ENCODE measurements around the gene TMX3. TPM values are rescaled to one million over a fixed set of nuclear protein-coding genes. Genes with fewer than 3 reads are reported as not detected.

The TMX3 gene
- total and polyA plus RNA-seq, 2 donors (not counting 1 experiment from before 2014, with no cell fraction given) = 19.0 to 73.5 TPM

- intact Hi-C loops (cut with micrococcal nuclease) = no loop called here
Measured at GRCh38 chr18:68764016-68764415, 49.1 kb upstream of the TMX3 start.

DNA sequence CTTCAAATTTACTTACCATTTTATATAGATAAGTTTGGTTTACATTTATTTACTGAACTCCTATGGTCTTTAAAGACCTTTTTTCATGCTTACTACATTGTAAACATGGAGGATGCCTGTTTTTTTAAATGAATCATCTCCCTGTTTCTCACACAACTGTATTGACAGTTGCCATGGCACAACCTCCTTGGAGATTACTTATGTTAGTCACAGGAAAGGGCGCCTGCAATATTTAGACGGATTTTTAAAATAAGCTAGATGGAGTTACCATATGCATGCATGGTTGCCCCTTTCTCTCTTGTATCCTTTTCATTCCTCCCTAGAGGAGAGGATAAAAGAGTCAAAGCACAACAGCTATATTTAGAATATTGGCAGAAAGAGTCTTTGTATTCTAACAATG, 48.2 kb upstream of the TMX3 start:
- Histone ChIP-seq H3K27me3 (replicated peaks in 1 of 4; ENCODE audit: control extremely low read depth in 1 of 4, control insufficient read depth in 3 of 4, insufficient read depth in 4 of 4, low read length in 3 of 4) (no peaks in the 10 kb centered on the region), H3K4me2 (replicated peaks; ENCODE audit: low read depth, low read length, poor library complexity, severe bottlenecking) (no peak overlapping the region), H3K27ac (ENCODE audit: low read length in 2 of 2) (no peak overlapping the region), H4K20me1 (ENCODE audit: control insufficient read depth, insufficient read depth, low read length, poor library complexity, severe bottlenecking) (no peaks in the 10 kb centered on the region), H3K36me3 (replicated peaks in 1 of 2; ENCODE audit: control extremely low read depth in 1 of 2, control insufficient read depth in 1 of 2, extremely low read depth in 1 of 2, insufficient read depth in 2 of 2, low read length in 1 of 2) (no peaks in the 10 kb centered on the region), H2AFZ (ENCODE audit: insufficient read depth, low read depth, low read length, poor library complexity, severe bottlenecking) (no peak overlapping the region), H3K9me3 (ENCODE audit: control extremely low read depth in 1 of 3, control insufficient read depth in 2 of 3, insufficient read depth in 1 of 3, low read length in 2 of 3) (peaks cover 0 to 1% (median 0%) of the 10 kb centered on the region in 3 donors), H3K79me2 (ENCODE audit: control insufficient read depth, insufficient read depth, low read length) (no peaks in the 10 kb centered on the region), H3K9ac (ENCODE audit: low read length) (no peak overlapping the region), H3K4me3 (ENCODE audit: control extremely low read depth in 1 of 5, extremely low read depth in 1 of 5, insufficient read depth in 1 of 5, low read depth in 2 of 5, low read length in 4 of 5) (no peak overlapping the region), H3K4me1 (ENCODE audit: control insufficient read depth in 2 of 2, insufficient read depth in 2 of 2, low read length in 2 of 2) (no peaks in the 10 kb centered on the region)
- Mint-ChIP-seq H3K9me3 (ENCODE audit: insufficient read depth) (peaks cover 6% of the 10 kb centered on the region), H3K4me3 (no peak overlapping the region), H3K27me3 (no peaks in the 10 kb centered on the region), H3K27ac (no peak overlapping the region), H3K4me1 (no peaks in the 10 kb centered on the region)
- CTCF ChIA-PET = no interaction called here
- POLR2A ChIA-PET = no interaction called here
- WGBS (ENCODE audit: insufficient coverage) = no CpG with 5 or more reads among the region's 2 CpGs
- DNase-seq = no peak
- TF ChIP-seq CTCF (IDR thresholded peaks at IDR 0.05) = no peak
- no peak for TF ChIP-seq EZH2 (IDR thresholded peaks at IDR 0.05; ENCODE audit: borderline replicate concordance, insufficient read depth, low read depth, low read length, poor library complexity, severe bottlenecking)
- intact Hi-C loops (cut with micrococcal nuclease) = no loop called here
- no peak for ATAC-seq (ENCODE audit: low read depth)

More at GRCh38 chr18:68764016-68764415, 49.1 kb upstream of the TMX3 start:
- Histone ChIP-seq H3K4me3 (ENCODE audit: control extremely low read depth in 1 of 5, extremely low read depth in 1 of 5, insufficient read depth in 1 of 5, low read depth in 2 of 5, low read length in 4 of 5) (no peak overlapping the region), H4K20me1 (ENCODE audit: control insufficient read depth, insufficient read depth, low read length, poor library complexity, severe bottlenecking) (no peaks in the 10 kb centered on the region), H3K9me3 (ENCODE audit: control extremely low read depth in 1 of 3, control insufficient read depth in 2 of 3, insufficient read depth in 1 of 3, low read length in 2 of 3) (peaks cover 0 to 1% (median 0%) of the 10 kb centered on the region in 3 donors), H3K4me1 (ENCODE audit: control insufficient read depth in 2 of 2, insufficient read depth in 2 of 2, low read length in 2 of 2) (no peaks in the 10 kb centered on the region), H3K4me2 (replicated peaks; ENCODE audit: low read depth, low read length, poor library complexity, severe bottlenecking) (no peak overlapping the region), H3K79me2 (ENCODE audit: control insufficient read depth, insufficient read depth, low read length) (no peaks in the 10 kb centered on the region), H3K27ac (ENCODE audit: low read length in 2 of 2) (no peak overlapping the region), H2AFZ (ENCODE audit: insufficient read depth, low read depth, low read length, poor library complexity, severe bottlenecking) (no peak overlapping the region), H3K27me3 (replicated peaks in 1 of 4; ENCODE audit: control extremely low read depth in 1 of 4, control insufficient read depth in 3 of 4, insufficient read depth in 4 of 4, low read length in 3 of 4) (no peaks in the 10 kb centered on the region), H3K36me3 (replicated peaks in 1 of 2; ENCODE audit: control extremely low read depth in 1 of 2, control insufficient read depth in 1 of 2, extremely low read depth in 1 of 2, insufficient read depth in 2 of 2, low read length in 1 of 2) (no peaks in the 10 kb centered on the region), H3K9ac (ENCODE audit: low read length) (no peak overlapping the region)
- Mint-ChIP-seq H3K4me3 (no peak overlapping the region), H3K27ac (no peak overlapping the region), H3K4me1 (no peaks in the 10 kb centered on the region), H3K9me3 (ENCODE audit: insufficient read depth) (peaks cover 4% of the 10 kb centered on the region), H3K27me3 (no peaks in the 10 kb centered on the region)
- ChIA-PET POLR2A (no interaction called here), CTCF (no interaction called here)
- whole genome bisulfite sequencing (ENCODE audit: insufficient coverage) = no CpG with 5 or more reads among the region's 2 CpGs
- ATAC-seq (ENCODE audit: low read depth) (no peak), DNase-seq (no peak)
- TF ChIP-seq CTCF (IDR thresholded peaks at IDR 0.05) (no peak), EZH2 (IDR thresholded peaks at IDR 0.05; ENCODE audit: borderline replicate concordance, insufficient read depth, low read depth, low read length, poor library complexity, severe bottlenecking) (no peak)

Data from B cell (primary cell).